Glutamatergic neuron (in vitro differentiated cells): ENCODE measurements around the gene SLC2A5. TPM values are rescaled to one million over a fixed set of nuclear protein-coding genes. Genes with fewer than 3 reads are reported as not detected.

Source experiments
- DNase-seq: peaks from one replicate; pipeline ENCODE4 v3.0.0; 2022
- H3K27ac Mint-ChIP-seq: one replicate; pipeline ENCODE4 v1.8.0; 2020; ENCODE audit warnings: mild to moderate bottlenecking, mixed read lengths, inconsistent platforms; ENCODE audit not compliant: unreplicated experiment
- H3K27me3 Mint-ChIP-seq: one replicate; pipeline ENCODE4 v1.8.0; 2020; ENCODE audit warnings: mild to moderate bottlenecking, moderate library complexity, mixed read lengths, inconsistent platforms; ENCODE audit not compliant: unreplicated experiment
- H3K36me3 Mint-ChIP-seq: one replicate; pipeline ENCODE4 v1.8.0; 2020; ENCODE audit warnings: mild to moderate bottlenecking, mixed read lengths, inconsistent platforms; ENCODE audit not compliant: unreplicated experiment
- H3K4me1 Mint-ChIP-seq: one replicate; pipeline ENCODE4 v1.8.0; 2020; ENCODE audit warnings: mild to moderate bottlenecking, low read depth, mixed read lengths, inconsistent platforms; ENCODE audit not compliant: unreplicated experiment
- H3K4me3 Mint-ChIP-seq: one replicate; pipeline ENCODE4 v1.8.0; 2020; ENCODE audit warnings: mild to moderate bottlenecking, mixed read lengths, inconsistent platforms; ENCODE audit not compliant: unreplicated experiment
- H3K9me3 Mint-ChIP-seq: one replicate; pipeline ENCODE4 v1.8.0; 2020; ENCODE audit warnings: mild to moderate bottlenecking, moderate library complexity, mixed read lengths, inconsistent platforms; ENCODE audit not compliant: unreplicated experiment
- total RNA-seq: library from RNA; stranded (reverse); fragmentation: NEBNext Ultra II Directional; extraction: Animal tissue kit (Norgen Biotek cat#: 25700); gene quantifications from one replicate; pipeline ENCODE4 v1.2.1, GENCODE V29; 2021; ENCODE audit not compliant: unreplicated experiment
- TF ChIP-seq, protein P1 (sequence below): fragments of 200-600 bp; sonication (generic); IDR thresholded peaks from one replicate; pipeline ENCODE4 v1.5.0; 2021; ENCODE audit not compliant: partially characterized antibody, unreplicated experiment

Gene SLC2A5
- total RNA-seq, 1 donor from 2014 or later, result 0.64 TPM

DNA sequence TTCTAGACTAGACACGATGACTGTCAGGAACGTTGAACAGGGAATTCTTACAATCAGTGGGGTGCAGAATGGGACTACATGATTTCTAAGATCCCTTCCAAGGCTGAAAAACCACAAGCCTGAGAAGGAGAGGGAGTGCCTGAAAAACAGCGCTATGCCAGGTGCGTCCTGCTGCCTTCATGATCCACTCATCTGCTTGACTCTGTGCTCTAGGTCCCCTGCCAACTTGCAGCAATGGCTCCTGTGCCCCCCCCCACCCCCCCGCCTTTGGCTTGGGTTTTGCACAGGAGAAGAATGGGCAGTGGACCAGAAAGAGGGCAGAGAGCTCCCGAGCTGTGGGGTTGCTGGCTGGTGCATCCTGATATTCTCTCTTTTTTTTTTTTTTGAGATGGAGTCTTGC lies 49.1 kb downstream of the SLC2A5 start:
- Mint-ChIP-seq H3K36me3 (no peaks in the 10 kb centered on the region), H3K9me3 (no peaks in the 10 kb centered on the region)
- no peak for DNase-seq

DNA sequence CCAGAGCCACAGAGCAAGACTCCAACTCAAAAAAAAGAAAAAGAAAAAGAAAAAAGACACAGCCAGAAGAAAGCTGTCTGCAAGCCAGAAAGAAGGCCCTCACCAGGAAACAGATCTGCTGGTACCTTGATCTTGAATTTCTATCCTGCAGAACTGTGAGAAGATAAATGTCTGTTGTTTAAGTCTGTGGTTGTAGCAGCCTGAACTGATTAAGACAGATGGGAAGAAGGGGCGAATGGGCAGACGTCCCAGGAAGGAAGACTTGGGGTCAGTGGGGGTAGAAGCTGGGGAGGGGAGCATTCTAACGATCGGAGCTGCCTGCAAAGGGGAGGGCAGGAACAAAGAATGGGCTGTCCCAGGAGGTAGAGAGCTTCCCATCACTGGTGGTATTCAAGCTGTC lies 49.5 kb downstream of the SLC2A5 start:
- H3K27me3 Mint-ChIP-seq, result peaks cover 6% of the 10 kb centered on the region
- no peaks in the 10 kb centered on the region for H3K4me1 Mint-ChIP-seq
- no peak for DNase-seq
- H3K27ac Mint-ChIP-seq, result no peak overlapping the region
- H3K9me3 Mint-ChIP-seq, result no peaks in the 10 kb centered on the region
- H3K36me3 Mint-ChIP-seq, result no peaks in the 10 kb centered on the region
- H3K4me3 Mint-ChIP-seq, result no peak overlapping the region
- TF ChIP-seq, protein P1, sequence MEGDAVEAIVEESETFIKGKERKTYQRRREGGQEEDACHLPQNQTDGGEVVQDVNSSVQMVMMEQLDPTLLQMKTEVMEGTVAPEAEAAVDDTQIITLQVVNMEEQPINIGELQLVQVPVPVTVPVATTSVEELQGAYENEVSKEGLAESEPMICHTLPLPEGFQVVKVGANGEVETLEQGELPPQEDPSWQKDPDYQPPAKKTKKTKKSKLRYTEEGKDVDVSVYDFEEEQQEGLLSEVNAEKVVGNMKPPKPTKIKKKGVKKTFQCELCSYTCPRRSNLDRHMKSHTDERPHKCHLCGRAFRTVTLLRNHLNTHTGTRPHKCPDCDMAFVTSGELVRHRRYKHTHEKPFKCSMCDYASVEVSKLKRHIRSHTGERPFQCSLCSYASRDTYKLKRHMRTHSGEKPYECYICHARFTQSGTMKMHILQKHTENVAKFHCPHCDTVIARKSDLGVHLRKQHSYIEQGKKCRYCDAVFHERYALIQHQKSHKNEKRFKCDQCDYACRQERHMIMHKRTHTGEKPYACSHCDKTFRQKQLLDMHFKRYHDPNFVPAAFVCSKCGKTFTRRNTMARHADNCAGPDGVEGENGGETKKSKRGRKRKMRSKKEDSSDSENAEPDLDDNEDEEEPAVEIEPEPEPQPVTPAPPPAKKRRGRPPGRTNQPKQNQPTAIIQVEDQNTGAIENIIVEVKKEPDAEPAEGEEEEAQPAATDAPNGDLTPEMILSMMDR, result no peak

More for the DNA sequence above, 49.1 kb downstream of the SLC2A5 start:
- H3K27ac Mint-ChIP-seq, result no peak overlapping the region
- peaks cover 6% of the 10 kb centered on the region for H3K27me3 Mint-ChIP-seq
- H3K4me1 Mint-ChIP-seq, result no peaks in the 10 kb centered on the region
- TF ChIP-seq, protein P1, result no peak
- H3K4me3 Mint-ChIP-seq, result no peak overlapping the region

DNA sequence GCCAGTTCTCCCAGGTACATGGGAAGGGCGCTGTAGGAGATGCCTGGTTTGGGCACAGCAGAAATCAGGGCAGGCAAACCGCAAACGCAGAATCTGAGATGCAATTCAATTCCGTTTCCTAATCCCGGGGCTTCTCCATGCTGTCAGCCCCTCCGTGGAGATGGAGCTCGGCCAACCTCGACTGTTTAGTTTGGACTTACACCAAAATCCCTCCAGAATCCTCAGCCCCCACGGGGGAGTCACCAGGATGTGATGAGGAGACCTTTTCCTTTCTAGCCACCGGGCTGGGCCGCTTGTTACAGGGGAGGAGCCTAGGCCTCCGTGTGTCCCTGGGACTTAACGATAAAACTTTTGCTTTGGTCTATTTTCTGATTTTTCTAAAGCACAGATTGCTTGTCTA lies 51.1 kb downstream of the SLC2A5 start:
- no peak for DNase-seq
- H3K27me3 Mint-ChIP-seq, result peaks cover 8% of the 10 kb centered on the region
- no peak overlapping the region for H3K4me3 Mint-ChIP-seq
- TF ChIP-seq, protein P1, result no peak
- H3K9me3 Mint-ChIP-seq, result no peaks in the 10 kb centered on the region
- H3K4me1 Mint-ChIP-seq, result no peaks in the 10 kb centered on the region
- no peak overlapping the region for H3K27ac Mint-ChIP-seq
- H3K36me3 Mint-ChIP-seq, result no peaks in the 10 kb centered on the region

DNA sequence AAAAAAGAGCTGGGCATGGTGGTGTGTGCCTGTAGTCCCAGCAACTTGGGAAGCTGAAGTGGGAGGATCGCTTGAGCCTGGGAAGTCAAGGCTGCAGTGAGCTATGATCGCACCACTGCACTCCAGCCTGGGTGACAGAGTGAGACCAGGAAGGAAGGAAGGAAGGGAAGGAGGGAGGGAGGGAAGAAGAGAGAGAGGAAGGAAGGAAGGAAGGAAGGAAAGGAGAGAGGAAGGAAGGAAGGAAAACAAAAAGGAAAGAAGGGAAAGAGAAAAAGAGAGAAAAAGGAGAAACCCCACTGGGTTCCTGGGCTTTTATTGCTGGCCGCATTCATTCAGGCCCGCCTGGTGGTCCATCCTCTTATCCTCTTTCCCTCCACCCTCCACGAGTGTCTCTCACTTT lies 53.0 kb downstream of the SLC2A5 start:
- Mint-ChIP-seq H3K4me1 (no peaks in the 10 kb centered on the region), H3K4me3 (no peak overlapping the region), H3K9me3 (peaks cover 1% of the 10 kb centered on the region), H3K27me3 (peaks cover 10% of the 10 kb centered on the region), H3K27ac (no peak overlapping the region), H3K36me3 (no peaks in the 10 kb centered on the region)
- TF ChIP-seq, protein P1, result no peak
- DNase-seq, result no peak

DNA sequence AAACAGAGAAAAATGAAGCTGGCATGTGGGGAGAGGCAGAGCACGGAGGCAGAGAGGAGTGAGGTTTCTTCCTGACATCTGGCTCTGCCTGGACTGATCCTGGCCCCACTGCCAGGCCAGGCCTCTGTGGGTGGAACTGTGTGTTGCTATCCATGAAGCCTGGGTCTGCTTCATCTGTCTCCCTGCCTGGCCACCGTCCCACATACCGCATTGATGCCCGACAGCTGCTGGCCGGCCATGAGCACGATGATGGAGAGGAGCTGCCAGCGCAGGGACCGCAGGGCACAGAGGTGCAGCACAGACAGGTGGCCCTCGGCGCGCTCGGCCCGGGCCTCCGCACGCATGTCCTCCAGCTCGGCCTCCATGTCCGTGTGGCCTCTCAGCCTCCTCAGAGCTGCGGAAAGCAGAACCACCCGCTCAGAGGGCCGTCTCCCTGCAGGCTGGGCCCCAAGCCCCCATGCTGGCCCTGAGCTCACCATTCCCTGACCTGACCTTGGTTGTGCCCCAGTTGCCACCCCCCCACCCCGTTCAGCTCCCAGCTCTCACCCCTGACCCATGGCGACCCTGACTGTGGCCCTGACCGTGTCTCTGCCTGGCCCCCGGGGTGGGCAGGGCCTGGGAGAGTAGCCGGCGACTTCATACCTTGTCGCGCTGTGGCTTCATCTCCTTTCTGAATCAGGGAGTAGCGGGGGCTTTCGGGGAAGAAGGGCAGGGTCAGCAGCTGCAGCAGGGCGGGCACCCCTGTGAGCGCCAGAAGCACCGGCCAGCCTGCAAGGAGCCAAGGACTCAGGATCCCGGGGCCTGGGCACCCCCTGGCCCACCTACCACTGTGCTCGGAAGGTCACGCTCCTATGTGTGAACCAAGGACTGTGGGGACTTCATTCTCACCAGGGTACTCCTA lies 54.7 kb downstream of the SLC2A5 start:
- Mint-ChIP-seq H3K27ac (no peak overlapping the region), H3K4me1 (peaks cover 3% of the 10 kb centered on the region)

More for the DNA sequence above, 54.7 kb downstream of the SLC2A5 start:
- H3K27me3 Mint-ChIP-seq, result peaks cover 10% of the 10 kb centered on the region
- H3K36me3 Mint-ChIP-seq, result no peaks in the 10 kb centered on the region
- peaks cover 4% of the 10 kb centered on the region for H3K9me3 Mint-ChIP-seq
- TF ChIP-seq, protein P1, result no peak
- H3K4me3 Mint-ChIP-seq, result no peak overlapping the region
- DNase-seq, result no peak
